Panc1 (cell line): Measurements from ENCODE around the gene DCP2. TPM values are rescaled to one million over a fixed set of nuclear protein-coding genes. Genes with fewer than 3 reads are reported as not detected.

Experiments
- ATAC-seq: fragments of 200-7000 bp; cut with Tn5 transposase; 2 replicates; pipeline ENCODE4 v1.9.1; 2020; ENCODE audit warnings: mild to moderate bottlenecking, moderate library complexity
- BruUV-seq: library from RNA; stranded (reverse); fragments of 400-500 nt; replicated peaks from 2 replicates; lab custom pipeline; 2021; lab: Mats Ljungman, UMichigan
- CTCF ChIA-PET: fragments of 300-600 bp; sonication (Branson Sonifier 250); formaldehyde crosslinking; loops from one replicate; lab custom pipeline; 2022; ENCODE audit warnings: antibody characterized with exemption; lab: Charles Lee
- POLR2A ChIA-PET: fragments of 300-600 bp; sonication (Branson Sonifier 250); formaldehyde crosslinking; loops from one replicate; lab custom pipeline; 2022; ENCODE audit warnings: antibody characterized with exemption; lab: Charles Lee
- DNase-seq: peaks from one replicate; pipeline ENCODE4 v3.0.0-alpha.2; 2010; ENCODE audit warnings: low read depth, low spot score
- H3K27ac ChIP-seq: 2 replicates; pipeline ENCODE4 v1.5.1; 2011; ENCODE audit warnings: mild to moderate bottlenecking, low read length, inconsistent platforms
- H3K27me3 ChIP-seq: fragments of 200-500 bp; sonication (Bioruptor generic); 2 replicates; pipeline ENCODE4 v1.6.0; 2014; ENCODE audit warnings: low read length, inconsistent platforms; ENCODE audit not compliant: control insufficient read depth, insufficient read depth
- H3K36me3 ChIP-seq: fragments of 200-500 bp; sonication (Bioruptor generic); 2 replicates; pipeline ENCODE4 v1.5.1; 2014; ENCODE audit warnings: inconsistent platforms, mild to moderate bottlenecking, low read length, moderate library complexity; ENCODE audit not compliant: control insufficient read depth, insufficient read depth
- H3K4me1 ChIP-seq: 2 replicates; pipeline ENCODE4 v1.5.1; 2011; ENCODE audit warnings: inconsistent platforms, mild to moderate bottlenecking, low read length, moderate library complexity; ENCODE audit not compliant: control insufficient read depth, insufficient read depth
- H3K4me3 ChIP-seq, 2 experiments: 2 replicates each; pipeline ENCODE4 v1.5.1; 2011 to 2012; ENCODE audit warnings: low read depth in 2 of 2, low read length in 2 of 2, mild to moderate bottlenecking in 2 of 2, inconsistent platforms in 1 of 2, moderate library complexity in 1 of 2
- H3K9me3 ChIP-seq: fragments of 200-500 bp; sonication (Bioruptor generic); 2 replicates; pipeline ENCODE4 v1.5.1; 2014; ENCODE audit warnings: low read depth, mild to moderate bottlenecking, inconsistent platforms, low read length, moderate library complexity; ENCODE audit not compliant: control insufficient read depth, insufficient read depth
- POLR2AphosphoS5 ChIP-seq: IDR thresholded peaks from 2 replicates; pipeline ENCODE4 v1.6.1; 2012; ENCODE audit warnings: mild to moderate bottlenecking, low read depth, low read length, moderate library complexity
- SIN3A ChIP-seq: IDR thresholded peaks from 2 replicates; pipeline ENCODE4 v1.6.1; 2012; ENCODE audit warnings: low read depth, mild to moderate bottlenecking, low read length, moderate library complexity, borderline replicate concordance; ENCODE audit not compliant: insufficient read depth
- TCF7L2 ChIP-seq: IDR thresholded peaks from 2 replicates; pipeline ENCODE4 v1.6.1; 2011; ENCODE audit warnings: mild to moderate bottlenecking, low read depth, low read length, inconsistent platforms
- in situ Hi-C: cut with HindIII; loops from 2 replicates; pipeline ENCODE4 v1.10.0; 2016; ENCODE audit warnings: low sequenced_read_pairs, low pct_unique_long_range_greater_than_20kb
- intact Hi-C: fragments of 100-400 bp; cut with micrococcal nuclease; formaldehyde crosslinking; loops from one replicate; pipeline ENCODE4 v1.10.0; 2022; ENCODE audit not compliant: unreplicated experiment
- total RNA-seq: library from RNA; stranded (reverse); gene quantifications from one replicate; pipeline ENCODE4 v1.2.1, GENCODE V29; 2021; ENCODE audit not compliant: unreplicated experiment
- TF ChIP-seq, protein P1 (sequence below): fragments of 450-650 bp; IDR thresholded peaks from 2 replicates; pipeline ENCODE4 v1.5.1; 2017; ENCODE audit warnings: mild to moderate bottlenecking
- TF ChIP-seq, protein P2 (sequence below), 2 experiments: IDR thresholded peaks; 2 replicates each; pipeline ENCODE4 v1.6.1; 2011 to 2012; ENCODE audit warnings: low read depth in 2 of 2, control low read depth in 1 of 2, low read length in 1 of 2, mild to moderate bottlenecking in 1 of 2, moderate library complexity in 1 of 2; ENCODE audit not compliant: insufficient read depth in 1 of 2

DCP2 gene
- total RNA-seq, 1 experiment from 2014 or later = 70.4 TPM

DNA sequence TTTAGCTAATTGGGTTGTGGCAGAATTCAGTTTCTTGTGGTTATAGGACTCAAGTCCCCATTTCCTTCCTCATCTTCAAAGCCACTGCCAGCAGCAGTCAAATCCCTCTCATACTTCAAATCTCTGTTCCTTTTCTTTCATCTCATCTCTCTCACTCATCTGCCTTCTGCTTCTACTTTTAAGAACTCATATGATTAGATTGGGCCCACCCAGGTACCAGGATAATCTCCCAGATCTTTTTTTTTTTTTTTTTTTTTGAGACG is 46.6 kb upstream of the DCP2 start:
- Histone ChIP-seq H3K4me1 (no peaks in the 10 kb centered on the region), H3K9me3 (no peaks in the 10 kb centered on the region), H3K27ac (no peak overlapping the region), H3K36me3 (no peaks in the 10 kb centered on the region), H3K27me3 (no peaks in the 10 kb centered on the region), H3K4me3 (no peak overlapping the region)
- no peak for DNase-seq
- BruUV-seq = no TSS peak
- TF ChIP-seq POLR2AphosphoS5 (no peak), TCF7L2 (no peak), SIN3A (no peak)
- TF ChIP-seq, protein P1, sequence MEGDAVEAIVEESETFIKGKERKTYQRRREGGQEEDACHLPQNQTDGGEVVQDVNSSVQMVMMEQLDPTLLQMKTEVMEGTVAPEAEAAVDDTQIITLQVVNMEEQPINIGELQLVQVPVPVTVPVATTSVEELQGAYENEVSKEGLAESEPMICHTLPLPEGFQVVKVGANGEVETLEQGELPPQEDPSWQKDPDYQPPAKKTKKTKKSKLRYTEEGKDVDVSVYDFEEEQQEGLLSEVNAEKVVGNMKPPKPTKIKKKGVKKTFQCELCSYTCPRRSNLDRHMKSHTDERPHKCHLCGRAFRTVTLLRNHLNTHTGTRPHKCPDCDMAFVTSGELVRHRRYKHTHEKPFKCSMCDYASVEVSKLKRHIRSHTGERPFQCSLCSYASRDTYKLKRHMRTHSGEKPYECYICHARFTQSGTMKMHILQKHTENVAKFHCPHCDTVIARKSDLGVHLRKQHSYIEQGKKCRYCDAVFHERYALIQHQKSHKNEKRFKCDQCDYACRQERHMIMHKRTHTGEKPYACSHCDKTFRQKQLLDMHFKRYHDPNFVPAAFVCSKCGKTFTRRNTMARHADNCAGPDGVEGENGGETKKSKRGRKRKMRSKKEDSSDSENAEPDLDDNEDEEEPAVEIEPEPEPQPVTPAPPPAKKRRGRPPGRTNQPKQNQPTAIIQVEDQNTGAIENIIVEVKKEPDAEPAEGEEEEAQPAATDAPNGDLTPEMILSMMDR = no peak
- TF ChIP-seq, protein P2, sequence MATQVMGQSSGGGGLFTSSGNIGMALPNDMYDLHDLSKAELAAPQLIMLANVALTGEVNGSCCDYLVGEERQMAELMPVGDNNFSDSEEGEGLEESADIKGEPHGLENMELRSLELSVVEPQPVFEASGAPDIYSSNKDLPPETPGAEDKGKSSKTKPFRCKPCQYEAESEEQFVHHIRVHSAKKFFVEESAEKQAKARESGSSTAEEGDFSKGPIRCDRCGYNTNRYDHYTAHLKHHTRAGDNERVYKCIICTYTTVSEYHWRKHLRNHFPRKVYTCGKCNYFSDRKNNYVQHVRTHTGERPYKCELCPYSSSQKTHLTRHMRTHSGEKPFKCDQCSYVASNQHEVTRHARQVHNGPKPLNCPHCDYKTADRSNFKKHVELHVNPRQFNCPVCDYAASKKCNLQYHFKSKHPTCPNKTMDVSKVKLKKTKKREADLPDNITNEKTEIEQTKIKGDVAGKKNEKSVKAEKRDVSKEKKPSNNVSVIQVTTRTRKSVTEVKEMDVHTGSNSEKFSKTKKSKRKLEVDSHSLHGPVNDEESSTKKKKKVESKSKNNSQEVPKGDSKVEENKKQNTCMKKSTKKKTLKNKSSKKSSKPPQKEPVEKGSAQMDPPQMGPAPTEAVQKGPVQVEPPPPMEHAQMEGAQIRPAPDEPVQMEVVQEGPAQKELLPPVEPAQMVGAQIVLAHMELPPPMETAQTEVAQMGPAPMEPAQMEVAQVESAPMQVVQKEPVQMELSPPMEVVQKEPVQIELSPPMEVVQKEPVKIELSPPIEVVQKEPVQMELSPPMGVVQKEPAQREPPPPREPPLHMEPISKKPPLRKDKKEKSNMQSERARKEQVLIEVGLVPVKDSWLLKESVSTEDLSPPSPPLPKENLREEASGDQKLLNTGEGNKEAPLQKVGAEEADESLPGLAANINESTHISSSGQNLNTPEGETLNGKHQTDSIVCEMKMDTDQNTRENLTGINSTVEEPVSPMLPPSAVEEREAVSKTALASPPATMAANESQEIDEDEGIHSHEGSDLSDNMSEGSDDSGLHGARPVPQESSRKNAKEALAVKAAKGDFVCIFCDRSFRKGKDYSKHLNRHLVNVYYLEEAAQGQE (IDR thresholded peaks at IDR 0.05; ENCODE audit: insufficient read depth in 1 of 2, low read depth in 2 of 2, low read length in 1 of 2) = no peak
- POLR2A ChIA-PET = no interaction called here
- in situ Hi-C loops = no loop called here
- no peak for ATAC-seq
- intact Hi-C loops = no loop called here
- CTCF ChIA-PET = interaction anchor here (0.7 kb wide), 1 partner anchor 11 kb away, joined by 5 read pairs; no protein-coding TSS in a partner anchor

DNA sequence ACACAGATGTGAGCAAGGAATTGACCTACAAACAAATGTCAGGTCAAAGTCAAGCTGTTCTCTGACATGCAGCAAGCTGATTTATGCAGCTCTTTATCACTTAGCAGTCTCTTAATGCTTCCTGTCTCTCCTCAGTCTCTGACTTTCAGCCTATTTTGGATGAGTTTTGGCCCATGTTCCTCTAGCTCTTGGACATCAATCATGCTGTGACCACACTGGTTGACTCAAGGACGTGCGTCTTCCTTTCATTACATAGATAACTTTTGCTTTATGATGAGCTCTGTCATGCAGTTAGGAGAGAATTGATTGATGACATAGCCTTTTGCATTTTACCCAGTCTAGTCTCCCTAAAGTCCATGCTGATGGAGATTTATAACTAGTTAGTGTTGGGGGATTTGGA is 45.1 kb upstream of the DCP2 start:
- DNase-seq (no peak), ATAC-seq (no peak; the same call in 1 of the 2 replicates)
- Histone ChIP-seq H3K27me3 (no peaks in the 10 kb centered on the region), H3K36me3 (no peaks in the 10 kb centered on the region), H3K27ac (no peak overlapping the region), H3K9me3 (no peaks in the 10 kb centered on the region), H3K4me3 (no peak overlapping the region), H3K4me1 (no peaks in the 10 kb centered on the region)
- intact Hi-C loops = no loop called here
- no TSS peak for BruUV-seq
- ChIA-PET CTCF (no interaction called here), POLR2A (no interaction called here)
- in situ Hi-C loops = no loop called here
- TF ChIP-seq SIN3A (no peak), TCF7L2 (no peak), POLR2AphosphoS5 (no peak)
- TF ChIP-seq, protein P2 (IDR thresholded peaks at IDR 0.05; ENCODE audit: insufficient read depth in 1 of 2, low read depth in 2 of 2, low read length in 1 of 2) = no peak
- TF ChIP-seq, protein P1 = no peak
